ENCODE data around the gene LCN15.
A peak's percentile ranks its signal among the peaks of the same experiment; 100 is the strongest.

- no peak for TF ChIP-seq POLR2AphosphoS5 (IDR thresholded peaks at IDR 0.05; ENCODE audit: low read depth, low read length)
- peak; percentile 84 for TF ChIP-seq CTCF (IDR thresholded peaks at IDR 0.05)
- no peak for TF ChIP-seq TCF7L2 (IDR thresholded peaks at IDR 0.05; ENCODE audit: low read depth, low read length)
- no peak for TF ChIP-seq SIN3A (IDR thresholded peaks at IDR 0.05; ENCODE audit: borderline replicate concordance, insufficient read depth, low read depth, low read length)
- TF ChIP-seq REST (IDR thresholded peaks at IDR 0.05; ENCODE audit: insufficient read depth in 1 of 2, low read depth in 2 of 2, low read length in 1 of 2) = no peak
Observed at GRCh38 chr9:136787690-136788400, 23.5 kb upstream of the LCN15 start.

Data from Panc1 (cell line).